M059J (cell line): ENCODE data around the gene ABCC9. TPM values are rescaled to one million over a fixed set of nuclear protein-coding genes. Genes with fewer than 3 reads are reported as not detected.
"Not testable (repeated sequence)": the region's sequence is repeated elsewhere in the genome, so short reads cannot be mapped to it uniquely, and the experiment has no call there.

Source experiments
- DNase-seq: peaks from one replicate; pipeline ENCODE4 v3.0.0-alpha.2; 2012; ENCODE audit warnings: low read depth
- total RNA-seq: library from RNA; depleted of rRNA; stranded (reverse); fragments of >200 nt; shearing (Covaris generic); gene quantifications from 2 replicates; pipeline ENCODE4 v1.2.3, GENCODE V29; 2014

The ABCC9 gene
- total RNA-seq, 1 experiment from 2014 or later, result 0.07 TPM

GRCh38 chr12:21933656-21934055 is 7.6 kb downstream of the ABCC9 start:
- DNase-seq, result no peak

- not testable (repeated sequence) for DNase-seq
These were observed 11.3 kb downstream of the ABCC9 start for GRCh38 chr12:21929972-21930371.

GRCh38 chr12:21925296-21925913 is 15.8 kb downstream of the ABCC9 start:
- no peak for DNase-seq

- no peak for DNase-seq
These were observed 19.8 kb downstream of the ABCC9 start for GRCh38 chr12:21921436-21921835.

GRCh38 chr12:21918456-21918855 is 22.8 kb downstream of the ABCC9 start:
- no peak for DNase-seq

GRCh38 chr12:21913823-21914222 is 27.4 kb downstream of the ABCC9 start:
- DNase-seq, result no peak

- DNase-seq, result peak; percentile 5
These were observed 28.9 kb downstream of the ABCC9 start for GRCh38 chr12:21912318-21912717.

- no peak for DNase-seq
These were observed 29.4 kb downstream of the ABCC9 start for GRCh38 chr12:21911832-21912231.

GRCh38 chr12:21910657-21911056 is 30.6 kb downstream of the ABCC9 start:
- DNase-seq, result no peak

- no peak for DNase-seq
These were observed 33.0 kb downstream of the ABCC9 start for GRCh38 chr12:21907948-21908837.

GRCh38 chr12:21906919-21907493 is 34.2 kb downstream of the ABCC9 start:
- no peak for DNase-seq

- DNase-seq, result not testable (repeated sequence)
These were observed 41.7 kb downstream of the ABCC9 start for GRCh38 chr12:21899532-21899931.

- no peak for DNase-seq
These were observed 45.6 kb downstream of the ABCC9 start for GRCh38 chr12:21895651-21896050.

- no peak for DNase-seq
These were observed 46.2 kb downstream of the ABCC9 start for GRCh38 chr12:21894792-21895595.

GRCh38 chr12:21893924-21894323 is 47.3 kb downstream of the ABCC9 start:
- DNase-seq, result no peak

- DNase-seq, result no peak
These were observed 48.9 kb downstream of the ABCC9 start for GRCh38 chr12:21892341-21892740.

- DNase-seq, result no peak
These were observed 49.4 kb downstream of the ABCC9 start for GRCh38 chr12:21891751-21892217.

- no peak for DNase-seq
These were observed 52.9 kb downstream of the ABCC9 start for GRCh38 chr12:21888276-21888863.

GRCh38 chr12:21884936-21885335 is 56.3 kb downstream of the ABCC9 start:
- DNase-seq, result no peak

GRCh38 chr12:21882635-21883034 is 58.6 kb downstream of the ABCC9 start:
- DNase-seq, result no peak

- no peak for DNase-seq
These were observed 59.3 kb downstream of the ABCC9 start for GRCh38 chr12:21881965-21882364.
